Gastroesophageal sphincter (tissue), 3 donors: ENCODE results near the gene TGM4.

Experiments used
- POLR2A ChIP-seq, 2 donors: fragments of 450-650 bp; IDR thresholded peaks; one replicate each; pipeline ENCODE4 v1.6.1; 2017; ENCODE audit warnings: antibody characterized with exemption in 2 of 2, mild to moderate bottlenecking in 2 of 2, moderate library complexity in 1 of 2
- POLR2AphosphoS5 ChIP-seq: sonication (generic); formaldehyde crosslinking; IDR thresholded peaks from one replicate; pipeline ENCODE4 v1.6.1; 2017; ENCODE audit warnings: antibody characterized with exemption
- TF ChIP-seq, protein P1 (sequence below), 4 experiments: fragments of 200-600 bp in 2 of 4; fragments of 450-650 bp in 2 of 4; sonication (generic) in 1 of 4; IDR thresholded peaks; one replicate each; pipeline ENCODE4 v1.5.1; 2017 to 2019; ENCODE audit warnings: antibody characterized with exemption in 4 of 4, mild to moderate bottlenecking in 2 of 4, moderate library complexity in 2 of 4

GRCh38 chr3:44952689-44953088, 78.3 kb downstream of the TGM4 start:
- TF ChIP-seq, protein P1, sequence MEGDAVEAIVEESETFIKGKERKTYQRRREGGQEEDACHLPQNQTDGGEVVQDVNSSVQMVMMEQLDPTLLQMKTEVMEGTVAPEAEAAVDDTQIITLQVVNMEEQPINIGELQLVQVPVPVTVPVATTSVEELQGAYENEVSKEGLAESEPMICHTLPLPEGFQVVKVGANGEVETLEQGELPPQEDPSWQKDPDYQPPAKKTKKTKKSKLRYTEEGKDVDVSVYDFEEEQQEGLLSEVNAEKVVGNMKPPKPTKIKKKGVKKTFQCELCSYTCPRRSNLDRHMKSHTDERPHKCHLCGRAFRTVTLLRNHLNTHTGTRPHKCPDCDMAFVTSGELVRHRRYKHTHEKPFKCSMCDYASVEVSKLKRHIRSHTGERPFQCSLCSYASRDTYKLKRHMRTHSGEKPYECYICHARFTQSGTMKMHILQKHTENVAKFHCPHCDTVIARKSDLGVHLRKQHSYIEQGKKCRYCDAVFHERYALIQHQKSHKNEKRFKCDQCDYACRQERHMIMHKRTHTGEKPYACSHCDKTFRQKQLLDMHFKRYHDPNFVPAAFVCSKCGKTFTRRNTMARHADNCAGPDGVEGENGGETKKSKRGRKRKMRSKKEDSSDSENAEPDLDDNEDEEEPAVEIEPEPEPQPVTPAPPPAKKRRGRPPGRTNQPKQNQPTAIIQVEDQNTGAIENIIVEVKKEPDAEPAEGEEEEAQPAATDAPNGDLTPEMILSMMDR (IDR thresholded peaks at IDR 0.05) = no peak
- TF ChIP-seq POLR2A (IDR thresholded peaks at IDR 0.05) = no peak
- TF ChIP-seq POLR2AphosphoS5 = no peak
